GM18907 (cell line): Measurements from ENCODE around the gene ZNF217.
"Not testable (repeated sequence)": the region's sequence is repeated elsewhere in the genome, so short reads cannot be mapped to it uniquely, and the experiment has no call there.

ENCODE experiments used
- ATAC-seq: cut with Tn5 transposase; IDR thresholded peaks from one replicate; pipeline ENCODE4 v1.9.1; 2021; ENCODE audit warnings: mild to moderate bottlenecking, moderate library complexity; ENCODE audit not compliant: unreplicated experiment

ZNF217 gene

GRCh38 chr20:53622247-53623133 lies 28.9 kb upstream of the ZNF217 start:
- no peak for ATAC-seq

DNA sequence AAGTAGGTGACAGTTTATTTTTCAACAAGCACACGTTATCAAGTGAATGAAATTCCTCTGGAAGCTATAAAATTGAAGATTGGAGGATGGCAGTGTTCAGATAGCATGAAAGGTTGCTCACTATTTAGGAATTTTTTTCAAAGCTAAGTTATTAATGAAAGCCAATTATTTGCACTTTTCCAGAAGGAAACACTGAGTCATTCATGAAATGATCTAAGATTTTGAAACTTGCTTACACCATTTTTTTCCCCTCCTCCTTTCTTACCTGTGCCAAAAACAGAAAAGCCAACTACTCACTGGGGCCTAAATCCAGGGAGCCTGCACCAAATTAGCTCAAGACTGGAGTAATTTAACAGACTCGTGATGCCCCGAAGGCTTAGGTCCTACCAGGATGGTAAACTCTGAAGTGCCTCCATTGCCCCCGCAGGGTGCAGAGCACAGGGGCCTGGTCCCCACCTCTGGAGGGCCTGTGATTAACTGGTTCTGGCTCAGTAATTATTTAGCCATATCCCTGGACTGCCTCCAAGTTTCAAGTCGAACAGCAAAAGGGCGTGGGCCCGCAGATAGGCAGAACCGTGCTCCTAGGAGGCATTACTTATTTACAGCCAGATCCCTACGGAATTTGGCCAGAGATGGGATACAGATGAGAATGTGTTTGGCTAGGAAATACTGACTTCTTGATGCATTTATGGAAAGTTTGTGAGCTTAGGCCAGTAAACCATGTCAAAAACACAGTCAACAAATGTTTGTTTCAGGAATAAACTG lies 28.0 kb upstream of the ZNF217 start:
- no peak for ATAC-seq

DNA sequence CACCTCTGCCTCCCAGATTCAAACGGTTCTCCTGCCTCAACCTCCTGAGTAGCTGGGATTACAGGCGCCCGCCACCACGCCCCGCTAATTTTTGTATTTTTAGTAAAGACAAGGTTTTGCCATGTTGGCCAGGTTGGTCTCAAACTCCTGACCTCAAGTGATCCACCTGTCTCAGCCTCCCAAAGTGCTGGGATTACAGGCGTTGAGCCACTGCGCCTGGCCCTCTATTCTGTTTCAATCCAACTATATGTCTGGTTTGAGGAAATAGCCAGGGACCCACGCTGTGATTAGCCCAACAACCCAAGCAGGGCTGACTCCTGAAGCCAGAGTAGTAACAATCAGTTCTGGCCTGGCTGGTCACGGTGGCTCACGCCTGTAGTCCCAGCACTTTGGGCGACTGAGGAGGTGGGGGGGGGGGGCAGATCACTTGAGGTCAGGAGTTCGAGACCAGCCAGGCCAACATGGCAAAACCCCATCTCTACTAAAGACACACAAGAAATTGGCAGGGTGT lies 24.9 kb upstream of the ZNF217 start:
- ATAC-seq = not testable (repeated sequence)

GRCh38 chr20:53617791-53618489 lies 24.3 kb upstream of the ZNF217 start:
- no peak for ATAC-seq

DNA sequence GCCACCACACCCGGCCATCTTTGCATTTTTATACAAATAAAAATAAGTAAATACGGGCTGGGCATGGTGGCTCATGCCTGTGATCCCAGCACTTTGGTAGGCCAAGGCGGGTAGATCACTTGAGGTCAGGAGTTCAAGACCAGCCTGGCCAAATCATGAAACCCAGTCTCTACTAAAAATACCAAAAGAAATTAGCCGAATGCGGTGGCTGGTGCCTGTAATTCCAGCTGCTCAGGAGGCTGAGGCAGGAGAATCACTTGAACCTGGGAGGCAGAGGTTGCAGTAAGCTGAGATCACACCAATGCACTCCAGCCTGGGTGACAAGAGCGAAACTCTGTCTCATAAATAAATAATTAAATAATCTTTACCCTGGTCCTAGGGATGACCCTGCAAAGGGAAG lies 22.9 kb upstream of the ZNF217 start:
- not testable (repeated sequence) for ATAC-seq

DNA sequence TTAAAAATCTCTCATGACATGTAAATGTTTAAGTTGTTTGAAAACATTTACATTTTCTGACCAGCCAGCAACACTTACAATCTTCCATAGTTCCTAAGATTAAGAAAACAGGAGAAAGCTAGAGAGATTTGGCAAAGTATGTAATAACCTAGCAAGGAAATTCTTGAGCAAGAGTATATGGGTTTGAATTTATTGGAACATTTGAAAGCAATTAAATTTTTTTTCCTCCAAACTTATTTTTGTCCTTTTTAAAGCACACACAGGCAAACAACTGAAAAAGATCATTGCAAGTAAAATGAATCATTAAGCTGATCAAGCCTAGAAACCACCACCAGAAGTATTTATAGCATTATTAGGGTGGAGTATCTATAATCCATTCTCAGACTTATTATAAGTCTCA lies 20.1 kb upstream of the ZNF217 start:
- no peak for ATAC-seq

DNA sequence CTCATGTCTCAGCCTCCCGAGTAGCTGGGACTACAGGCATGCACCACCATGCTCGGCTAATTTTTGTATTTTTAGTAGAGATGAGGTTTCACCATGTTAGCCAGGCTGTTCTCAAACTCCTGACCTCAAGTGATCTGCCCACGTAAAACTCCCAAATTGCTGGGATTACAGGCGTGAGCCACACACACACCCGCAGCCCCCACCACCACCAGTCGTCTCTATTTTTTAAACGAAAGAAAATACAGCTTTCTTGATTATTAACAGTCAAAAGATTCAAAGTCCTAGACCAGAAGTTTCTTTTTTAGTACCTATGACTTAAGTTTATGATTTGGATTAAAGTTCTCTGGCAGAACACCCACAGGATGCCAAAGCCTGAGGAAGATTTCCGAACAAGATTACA lies 18.6 kb upstream of the ZNF217 start:
- not testable (repeated sequence) for ATAC-seq

DNA sequence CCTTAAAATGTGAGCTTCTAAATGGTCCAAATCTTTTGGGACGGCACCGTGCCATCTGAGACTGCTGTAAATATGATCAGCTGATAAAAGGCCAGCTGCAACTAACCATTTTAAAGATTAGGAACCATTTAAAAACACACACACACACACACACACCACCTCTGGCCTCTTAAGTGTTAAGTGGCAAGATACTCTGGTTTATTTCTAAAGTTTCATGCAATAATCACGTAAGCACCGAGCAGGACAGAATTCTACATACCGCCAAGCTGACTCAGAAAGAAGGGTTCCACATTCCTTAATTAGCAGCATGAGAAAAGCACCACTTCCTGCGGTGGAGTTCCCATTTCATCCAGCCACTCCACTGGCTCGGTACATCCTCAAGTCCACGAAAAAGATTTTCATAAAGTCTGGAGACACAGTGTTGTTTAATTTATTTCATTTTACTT lies 17.8 kb upstream of the ZNF217 start:
- ATAC-seq = no peak

GRCh38 chr20:53609491-53610445 lies 16.1 kb upstream of the ZNF217 start:
- no peak for ATAC-seq

DNA sequence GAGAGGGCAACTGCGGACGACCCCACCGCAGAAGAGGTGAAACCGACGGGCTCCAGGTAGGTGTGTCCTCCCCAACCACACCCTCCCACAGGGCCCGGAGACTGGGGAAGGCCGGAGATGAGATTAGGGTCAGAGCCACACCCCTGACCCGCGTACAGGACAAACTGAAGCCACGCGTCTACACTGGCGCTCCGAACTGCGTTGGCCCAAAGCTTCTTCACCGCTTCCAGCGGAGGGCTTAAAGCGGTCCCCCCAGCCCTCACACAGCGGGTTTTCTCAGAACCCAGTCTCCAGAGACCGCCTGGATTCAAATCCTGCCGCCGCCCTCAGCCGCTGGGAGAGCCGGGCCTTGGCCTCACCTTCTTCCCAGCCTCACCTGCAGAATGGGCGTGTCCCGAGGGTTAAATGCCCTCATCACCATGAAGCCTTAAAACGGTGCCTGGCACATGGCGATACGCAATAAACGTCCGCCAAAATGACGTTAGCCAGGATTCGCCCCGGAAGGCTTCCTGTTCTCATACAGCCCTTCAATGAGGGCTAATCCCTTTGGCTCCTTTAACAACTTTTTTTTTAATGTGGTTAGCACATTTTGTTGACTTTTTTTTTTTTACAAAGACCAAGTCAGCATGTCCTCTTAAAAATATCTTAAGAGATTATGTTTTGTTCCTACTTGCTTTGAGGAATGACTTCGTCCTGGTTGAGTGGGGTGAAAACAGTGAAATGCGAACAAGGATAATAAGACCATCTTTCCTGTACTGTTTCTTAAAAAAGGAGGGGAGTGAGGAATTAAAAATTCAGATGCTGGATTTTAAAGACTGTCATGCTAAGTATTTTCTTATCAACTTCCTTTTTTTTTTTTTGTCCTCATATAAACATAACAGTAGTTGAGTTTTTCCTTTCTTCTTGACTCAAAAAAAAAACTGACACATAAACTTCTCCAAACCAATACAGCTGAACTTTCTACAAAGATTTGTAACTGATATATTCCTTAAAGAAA lies 15.1 kb upstream of the ZNF217 start:
- no peak for ATAC-seq

DNA sequence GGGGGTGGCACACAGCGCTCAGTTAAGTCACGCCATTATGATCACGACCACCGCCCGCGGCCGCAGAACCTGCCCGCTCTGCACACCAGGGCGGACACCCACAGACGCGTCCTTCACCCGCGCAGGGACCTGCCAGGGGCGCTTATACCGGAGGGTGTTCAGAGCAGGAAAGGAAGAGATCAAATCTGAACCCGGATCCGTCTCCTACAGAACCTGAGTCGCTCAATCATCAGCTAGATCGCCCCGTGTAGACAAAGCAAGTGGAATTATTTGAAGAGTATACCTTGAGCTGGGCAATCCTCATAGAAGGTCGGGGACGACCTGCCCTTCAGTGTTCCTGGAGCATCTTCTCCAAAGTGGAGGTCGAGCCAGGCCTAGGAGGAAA lies 14.4 kb upstream of the ZNF217 start:
- ATAC-seq = no peak

DNA sequence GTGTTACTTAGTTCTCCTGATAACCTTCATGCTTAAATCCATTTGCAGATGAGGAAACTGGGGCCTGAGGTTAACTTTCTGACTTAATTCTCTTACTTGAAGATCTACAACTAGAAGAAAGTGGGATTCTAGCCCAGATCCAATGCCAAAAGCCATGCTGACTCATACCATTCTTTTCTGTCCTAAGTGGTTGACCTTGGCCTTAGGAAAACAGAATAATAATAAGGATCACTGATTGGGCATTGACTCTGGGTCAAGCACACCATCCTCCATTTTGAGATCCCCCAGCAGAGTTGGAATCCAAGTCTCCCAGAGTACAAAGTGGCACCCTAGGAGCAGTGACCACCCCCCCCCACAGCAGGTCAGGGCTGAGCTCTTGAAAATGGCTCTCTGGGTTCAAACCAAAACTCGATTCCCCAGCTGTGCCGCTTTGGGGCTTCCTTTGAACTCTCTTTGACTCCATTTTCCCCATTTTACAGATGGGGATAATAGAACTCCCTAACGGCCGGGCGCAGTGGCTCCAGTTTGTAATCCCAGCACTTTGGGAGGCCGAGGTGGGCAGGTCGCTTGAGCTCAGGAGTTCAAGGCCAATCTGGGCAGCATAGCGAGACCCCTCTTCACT lies 12.8 kb upstream of the ZNF217 start:
- ATAC-seq = no peak

GRCh38 chr20:53605401-53605800 lies 11.8 kb upstream of the ZNF217 start:
- ATAC-seq = not testable (repeated sequence)

GRCh38 chr20:53604846-53605245 lies 11.2 kb upstream of the ZNF217 start:
- ATAC-seq = not testable (repeated sequence)

DNA sequence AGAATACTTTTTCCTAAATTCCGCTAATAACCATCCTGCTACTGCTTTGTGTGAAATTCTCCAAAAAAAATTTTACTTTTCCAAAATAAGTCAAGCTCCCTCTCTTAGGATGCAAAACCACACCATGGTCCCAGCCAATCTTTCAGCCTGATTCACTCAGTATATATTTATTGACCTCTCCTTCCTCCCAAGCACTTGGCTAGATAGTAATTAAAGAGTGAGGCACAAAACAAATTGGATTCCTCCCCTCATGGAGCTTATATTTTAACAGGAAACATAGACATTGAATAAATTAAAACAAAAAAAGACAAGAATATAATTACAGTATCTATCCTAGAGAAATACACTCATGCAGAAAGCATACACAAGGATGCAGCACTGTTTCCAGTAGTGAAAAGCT lies 9.0 kb upstream of the ZNF217 start:
- ATAC-seq = no peak

DNA sequence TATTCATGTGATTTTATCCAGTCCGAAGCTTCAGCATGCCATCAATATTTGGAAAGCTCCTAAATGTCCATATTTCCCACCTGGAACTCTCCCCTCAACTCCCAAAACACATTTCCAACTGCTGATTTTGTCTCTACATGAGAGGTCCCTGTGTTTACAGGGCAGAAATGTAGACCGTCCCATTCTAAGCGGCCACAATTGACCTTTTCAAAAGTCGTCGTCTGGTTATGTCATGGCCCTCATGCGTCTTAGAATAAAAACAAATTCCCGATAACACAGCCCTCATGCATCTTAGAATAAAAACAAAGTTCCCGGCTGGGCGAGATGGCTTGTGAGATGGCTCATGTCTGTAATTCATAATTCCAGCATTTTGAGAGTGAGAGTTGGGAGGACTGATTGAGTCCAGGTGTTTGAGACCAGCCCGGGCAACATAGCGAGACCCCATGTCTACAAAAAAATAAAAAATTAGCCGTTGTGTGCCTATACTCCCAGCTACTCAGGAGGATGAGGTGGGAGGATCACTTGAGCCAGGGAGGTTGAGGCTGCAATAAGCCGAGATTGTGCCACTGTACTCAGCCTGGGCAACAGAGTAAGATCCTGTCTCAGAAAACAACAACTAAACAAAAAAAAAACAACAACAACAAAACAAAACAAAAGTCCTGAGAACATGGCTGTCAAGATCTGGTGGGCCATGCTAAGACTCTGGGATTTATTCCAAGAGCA lies 6.4 kb upstream of the ZNF217 start:
- no peak for ATAC-seq

DNA sequence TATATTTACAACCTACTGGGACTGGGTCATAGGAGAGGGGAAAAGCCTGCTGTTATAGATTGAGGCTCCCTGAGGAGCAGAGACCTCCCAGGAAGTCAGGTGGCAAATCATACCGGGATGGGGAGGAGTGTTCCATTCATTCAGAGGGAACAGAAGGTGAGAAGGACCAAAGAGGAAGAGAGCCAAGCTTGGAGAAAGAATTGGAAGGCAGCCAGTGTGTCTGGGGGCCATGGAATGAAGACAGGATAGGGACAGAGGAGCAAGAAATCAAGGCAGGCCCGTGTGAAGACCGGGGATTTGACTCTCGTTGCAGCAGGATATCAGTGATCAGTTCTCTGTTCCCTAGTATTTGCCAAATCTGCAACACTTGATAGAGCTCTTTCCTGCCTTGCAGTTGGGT lies 5.7 kb upstream of the ZNF217 start:
- no peak for ATAC-seq

GRCh38 chr20:53599044-53599362 lies 5.4 kb upstream of the ZNF217 start:
- ATAC-seq = no peak
